Measurements from ENCODE around the gene ADAMTS15.

ADAMTS15 gene

DNA sequence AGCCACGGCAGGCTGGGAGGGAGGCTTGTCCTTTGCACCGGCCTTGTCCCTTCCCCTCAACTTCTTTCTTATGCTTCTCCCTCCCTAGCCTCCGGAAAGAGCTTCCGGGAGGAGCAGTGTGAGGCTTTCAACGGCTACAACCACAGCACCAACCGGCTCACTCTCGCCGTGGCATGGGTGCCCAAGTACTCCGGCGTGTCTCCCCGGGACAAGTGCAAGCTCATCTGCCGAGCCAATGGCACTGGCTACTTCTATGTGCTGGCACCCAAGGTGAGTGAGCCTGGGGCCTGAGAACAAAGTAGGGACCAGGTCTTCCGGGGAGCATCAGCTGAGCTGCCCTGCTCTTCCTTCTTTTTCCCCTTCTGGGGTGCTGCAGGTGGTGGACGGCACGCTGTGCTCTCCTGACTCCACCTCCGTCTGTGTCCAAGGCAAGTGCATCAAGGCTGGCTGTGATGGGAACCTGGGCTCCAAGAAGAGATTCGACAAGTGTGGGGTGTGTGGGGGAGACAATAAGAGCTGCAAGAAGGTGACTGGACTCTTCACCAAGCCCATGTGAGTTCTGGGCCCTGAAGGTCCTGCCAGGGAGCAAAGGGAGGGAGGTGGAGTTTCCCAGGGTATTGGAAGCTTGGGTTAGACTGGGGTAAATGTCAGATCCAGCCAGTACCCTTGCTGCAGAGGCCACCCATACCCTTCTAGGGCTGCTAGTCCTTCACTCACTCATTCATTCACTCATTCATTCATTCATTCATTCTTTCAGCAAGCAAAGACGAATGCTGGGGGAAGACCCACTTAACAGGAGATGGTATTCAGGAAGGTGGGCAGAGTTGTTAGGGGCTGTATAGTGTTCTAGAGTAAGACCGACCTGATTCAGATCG lies 22.6 kb downstream of the ADAMTS15 start:
- H3K36me3 ChIP-seq (ENCODE audit: control insufficient read depth in 2 of 2, insufficient read depth in 2 of 2, low read length in 2 of 2) = peaks cover 3 to 5% of the 10 kb centered on the region in 2 donors

DNA sequence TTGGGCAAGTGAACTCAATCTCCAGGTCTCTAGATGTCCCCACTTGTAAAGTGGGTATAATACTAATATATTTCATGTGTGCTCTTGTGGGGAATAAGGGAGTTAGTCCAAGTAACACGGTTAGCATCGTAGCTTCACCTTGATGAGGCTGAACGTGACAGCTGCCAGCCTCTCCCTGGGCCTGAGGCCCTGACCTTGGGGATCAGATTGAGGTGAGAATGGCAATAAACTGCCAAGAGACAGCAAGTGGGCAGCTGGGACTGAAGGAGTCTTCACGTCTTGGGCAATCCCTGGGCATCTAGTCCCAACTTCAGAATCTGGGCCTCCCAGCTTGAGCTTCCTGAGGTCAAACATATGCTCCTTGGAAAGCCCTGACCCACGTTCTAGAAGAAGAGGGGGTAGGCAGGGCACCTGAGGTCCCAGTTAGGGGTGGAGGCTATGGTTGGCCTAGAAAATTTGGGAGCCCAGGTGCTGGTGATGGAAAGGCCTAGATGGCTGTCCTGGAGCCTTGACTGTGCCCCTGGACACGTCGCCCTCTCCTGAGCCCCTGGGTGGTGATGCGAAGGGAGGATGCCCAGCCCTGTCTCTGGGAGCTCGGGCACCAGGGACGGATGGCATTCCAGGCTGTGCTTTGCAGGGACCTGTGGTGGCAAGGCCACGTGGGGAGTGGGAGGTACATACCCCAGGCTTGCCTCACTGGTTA lies 23.4 kb downstream of the ADAMTS15 start:
- no peak overlapping the region for H3K9ac ChIP-seq (ENCODE audit: low read depth in 1 of 2, low read length in 2 of 2)
- no peak overlapping the region for H3K4me3 ChIP-seq (ENCODE audit: low read length in 2 of 2)
- H3K9me3 ChIP-seq (ENCODE audit: control insufficient read depth in 2 of 2, low read length in 2 of 2) = no peaks in the 10 kb centered on the region
- no peaks in the 10 kb centered on the region for H3K27me3 ChIP-seq (ENCODE audit: control insufficient read depth in 2 of 2, insufficient read depth in 2 of 2, low read length in 2 of 2)
- H3K4me1 ChIP-seq (ENCODE audit: control insufficient read depth in 2 of 2, insufficient read depth in 2 of 2, low read length in 2 of 2) = no peaks in the 10 kb centered on the region
- H3K36me3 ChIP-seq (ENCODE audit: control insufficient read depth in 2 of 2, insufficient read depth in 2 of 2, low read length in 2 of 2) = peaks cover 3 to 5% of the 10 kb centered on the region in 2 donors
- H3K27ac ChIP-seq (ENCODE audit: low read depth in 2 of 2, low read length in 2 of 2) = no peak overlapping the region

More for the DNA sequence above, 22.6 kb downstream of the ADAMTS15 start:
- H3K4me3 ChIP-seq (ENCODE audit: low read length in 2 of 2) = no peak overlapping the region
- H3K27me3 ChIP-seq (ENCODE audit: control insufficient read depth in 2 of 2, insufficient read depth in 2 of 2, low read length in 2 of 2) = no peaks in the 10 kb centered on the region
- no peak overlapping the region for H3K27ac ChIP-seq (ENCODE audit: low read depth in 2 of 2, low read length in 2 of 2)
- no peaks in the 10 kb centered on the region for H3K9me3 ChIP-seq (ENCODE audit: control insufficient read depth in 2 of 2, low read length in 2 of 2)
- H3K4me1 ChIP-seq (ENCODE audit: control insufficient read depth in 2 of 2, insufficient read depth in 2 of 2, low read length in 2 of 2) = no peaks in the 10 kb centered on the region
- no peak overlapping the region for H3K9ac ChIP-seq (ENCODE audit: low read depth in 1 of 2, low read length in 2 of 2)

DNA sequence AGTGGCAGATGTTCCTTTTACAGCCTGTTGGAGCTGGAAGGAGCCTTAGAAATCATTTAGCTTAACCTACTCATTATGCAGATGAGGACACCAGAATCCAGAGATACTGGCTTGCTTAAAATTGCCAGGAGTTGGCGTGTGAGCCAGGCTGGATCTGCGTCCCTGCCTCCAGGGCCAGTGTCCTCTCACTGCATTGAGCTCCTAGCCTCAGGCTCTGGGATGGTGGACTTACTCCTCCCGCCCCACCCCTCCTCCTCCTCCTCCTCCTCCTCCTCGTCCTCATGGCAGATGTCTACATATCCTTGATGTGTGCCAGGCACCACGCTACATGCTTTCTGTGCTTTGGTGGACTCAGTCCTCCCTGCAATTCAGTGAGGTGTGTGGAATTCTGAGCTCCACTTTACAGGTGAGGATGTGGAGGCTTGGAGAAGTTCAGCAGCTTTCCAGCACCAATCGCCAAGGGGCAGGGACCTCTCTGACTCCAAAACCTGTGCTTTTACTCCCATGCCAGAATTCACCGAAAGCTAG lies 24.1 kb downstream of the ADAMTS15 start:
- no peak overlapping the region for H3K9ac ChIP-seq (ENCODE audit: low read depth in 1 of 2, low read length in 2 of 2)
- peaks cover 3 to 5% of the 10 kb centered on the region in 2 donors for H3K36me3 ChIP-seq (ENCODE audit: control insufficient read depth in 2 of 2, insufficient read depth in 2 of 2, low read length in 2 of 2)
- no peaks in the 10 kb centered on the region for H3K4me1 ChIP-seq (ENCODE audit: control insufficient read depth in 2 of 2, insufficient read depth in 2 of 2, low read length in 2 of 2)
- H3K27ac ChIP-seq (ENCODE audit: low read depth in 2 of 2, low read length in 2 of 2) = no peak overlapping the region
- no peaks in the 10 kb centered on the region for H3K9me3 ChIP-seq (ENCODE audit: control insufficient read depth in 2 of 2, low read length in 2 of 2)
- no peak overlapping the region for H3K4me3 ChIP-seq (ENCODE audit: low read length in 2 of 2)
- no peaks in the 10 kb centered on the region for H3K27me3 ChIP-seq (ENCODE audit: control insufficient read depth in 2 of 2, insufficient read depth in 2 of 2, low read length in 2 of 2)

DNA sequence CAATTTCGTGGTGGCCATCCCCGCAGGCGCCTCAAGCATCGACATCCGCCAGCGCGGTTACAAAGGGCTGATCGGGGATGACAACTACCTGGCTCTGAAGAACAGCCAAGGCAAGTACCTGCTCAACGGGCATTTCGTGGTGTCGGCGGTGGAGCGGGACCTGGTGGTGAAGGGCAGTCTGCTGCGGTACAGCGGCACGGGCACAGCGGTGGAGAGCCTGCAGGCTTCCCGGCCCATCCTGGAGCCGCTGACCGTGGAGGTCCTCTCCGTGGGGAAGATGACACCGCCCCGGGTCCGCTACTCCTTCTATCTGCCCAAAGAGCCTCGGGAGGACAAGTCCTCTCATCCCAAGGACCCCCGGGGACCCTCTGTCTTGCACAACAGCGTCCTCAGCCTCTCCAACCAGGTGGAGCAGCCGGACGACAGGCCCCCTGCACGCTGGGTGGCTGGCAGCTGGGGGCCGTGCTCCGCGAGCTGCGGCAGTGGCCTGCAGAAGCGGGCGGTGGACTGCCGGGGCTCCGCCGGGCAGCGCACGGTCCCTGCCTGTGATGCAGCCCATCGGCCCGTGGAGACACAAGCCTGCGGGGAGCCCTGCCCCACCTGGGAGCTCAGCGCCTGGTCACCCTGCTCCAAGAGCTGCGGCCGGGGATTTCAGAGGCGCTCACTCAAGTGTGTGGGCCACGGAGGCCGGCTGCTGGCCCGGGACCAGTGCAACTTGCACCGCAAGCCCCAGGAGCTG lies 24.8 kb downstream of the ADAMTS15 start:
- Histone ChIP-seq H3K9me3 (ENCODE audit: control insufficient read depth in 2 of 2, low read length in 2 of 2) (no peaks in the 10 kb centered on the region), H3K27ac (ENCODE audit: low read depth in 2 of 2, low read length in 2 of 2) (no peak overlapping the region), H3K36me3 (ENCODE audit: control insufficient read depth in 2 of 2, insufficient read depth in 2 of 2, low read length in 2 of 2) (peaks cover 3 to 5% of the 10 kb centered on the region in 2 donors), H3K9ac (ENCODE audit: low read depth in 1 of 2, low read length in 2 of 2) (no peak overlapping the region), H3K4me3 (ENCODE audit: low read length in 2 of 2) (no peak overlapping the region), H3K4me1 (ENCODE audit: control insufficient read depth in 2 of 2, insufficient read depth in 2 of 2, low read length in 2 of 2) (no peaks in the 10 kb centered on the region), H3K27me3 (ENCODE audit: control insufficient read depth in 2 of 2, insufficient read depth in 2 of 2, low read length in 2 of 2) (no peaks in the 10 kb centered on the region)

DNA sequence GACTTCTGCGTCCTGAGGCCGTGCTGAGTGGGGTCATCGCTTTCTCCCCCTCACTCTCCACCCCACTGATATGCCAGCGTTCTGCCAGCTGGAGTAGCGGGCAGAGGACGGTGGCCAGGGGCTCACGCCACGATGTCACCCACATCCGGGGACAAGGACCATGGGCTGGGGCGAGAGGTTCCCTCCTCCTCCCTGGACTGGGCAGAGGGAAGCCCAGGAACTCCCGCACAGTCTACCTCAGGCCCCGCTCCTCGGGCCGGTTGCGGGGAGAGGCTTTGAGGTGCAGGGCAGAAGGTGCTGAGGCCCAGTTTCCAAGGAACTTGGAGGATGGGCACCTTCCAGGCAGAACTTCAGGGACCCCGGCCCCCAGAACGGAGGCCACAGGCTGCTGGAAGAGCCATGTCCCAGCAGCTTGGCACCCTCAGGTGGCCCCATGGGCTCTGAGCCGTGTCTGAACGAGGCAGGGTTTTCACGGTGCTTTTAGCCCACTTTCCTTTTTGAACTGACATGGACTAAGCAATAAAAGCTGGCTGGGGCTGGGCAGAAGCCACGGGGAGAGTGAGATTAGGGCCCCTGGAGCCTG lies 25.4 kb downstream of the ADAMTS15 start:
- Histone ChIP-seq H3K36me3 (ENCODE audit: control insufficient read depth in 2 of 2, insufficient read depth in 2 of 2, low read length in 2 of 2) (peaks cover 3 to 5% of the 10 kb centered on the region in 2 donors), H3K27ac (ENCODE audit: low read depth in 2 of 2, low read length in 2 of 2) (no peak overlapping the region), H3K9me3 (ENCODE audit: control insufficient read depth in 2 of 2, low read length in 2 of 2) (no peaks in the 10 kb centered on the region), H3K9ac (ENCODE audit: low read depth in 1 of 2, low read length in 2 of 2) (no peak overlapping the region), H3K4me1 (ENCODE audit: control insufficient read depth in 2 of 2, insufficient read depth in 2 of 2, low read length in 2 of 2) (peaks cover 0 to 4% of the 10 kb centered on the region in 2 donors), H3K4me3 (ENCODE audit: low read length in 2 of 2) (no peak overlapping the region), H3K27me3 (ENCODE audit: control insufficient read depth in 2 of 2, insufficient read depth in 2 of 2, low read length in 2 of 2) (no peaks in the 10 kb centered on the region)

DNA sequence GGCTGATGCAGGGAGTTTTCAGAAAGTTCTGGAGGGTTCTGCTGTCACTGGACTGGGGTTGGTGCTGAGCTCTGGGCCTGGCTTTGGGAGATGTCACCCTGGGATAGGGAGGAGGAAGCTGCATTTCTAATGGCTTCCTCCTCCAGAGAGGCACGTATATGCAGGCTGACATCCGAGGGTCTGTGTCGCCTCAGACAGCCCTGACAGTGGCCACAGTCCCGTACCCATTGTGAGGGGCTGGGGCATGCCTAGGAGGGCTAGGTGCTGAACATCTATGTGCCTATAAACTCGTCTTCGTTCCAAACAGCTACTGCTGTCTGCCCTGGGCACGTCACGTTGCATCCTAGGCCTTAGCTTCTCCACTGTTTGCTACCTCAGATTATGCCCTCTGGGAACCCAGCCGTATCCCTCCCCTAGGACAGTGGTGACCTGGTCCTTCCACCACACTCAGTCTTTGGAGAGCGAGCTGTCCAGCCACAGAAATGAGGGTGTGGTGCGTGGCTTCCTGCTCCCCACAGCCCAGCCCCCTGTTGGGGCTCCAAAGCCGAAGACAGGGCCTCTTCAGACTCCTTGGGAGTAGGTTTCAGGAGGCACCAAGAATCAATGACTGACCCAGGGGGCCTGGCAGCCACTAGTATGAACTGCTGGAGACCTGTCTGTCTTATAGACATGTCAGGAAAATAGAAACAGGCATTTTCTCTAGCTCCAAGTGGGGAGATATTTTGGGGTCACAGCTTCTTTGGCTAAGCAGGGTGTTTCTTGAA lies 26.4 kb downstream of the ADAMTS15 start:
- H3K9ac ChIP-seq (ENCODE audit: low read depth in 1 of 2, low read length in 2 of 2) = no peak overlapping the region
- no peaks in the 10 kb centered on the region for H3K27me3 ChIP-seq (ENCODE audit: control insufficient read depth in 2 of 2, insufficient read depth in 2 of 2, low read length in 2 of 2)
- no peaks in the 10 kb centered on the region for H3K9me3 ChIP-seq (ENCODE audit: control insufficient read depth in 2 of 2, low read length in 2 of 2)
- peaks cover 3 to 5% of the 10 kb centered on the region in 2 donors for H3K36me3 ChIP-seq (ENCODE audit: control insufficient read depth in 2 of 2, insufficient read depth in 2 of 2, low read length in 2 of 2)
- no peak overlapping the region for H3K4me3 ChIP-seq (ENCODE audit: low read length in 2 of 2)
- H3K4me1 ChIP-seq (ENCODE audit: control insufficient read depth in 2 of 2, insufficient read depth in 2 of 2, low read length in 2 of 2) = peaks cover 0 to 4% of the 10 kb centered on the region in 2 donors
- no peak overlapping the region for H3K27ac ChIP-seq (ENCODE audit: low read depth in 2 of 2, low read length in 2 of 2)

DNA sequence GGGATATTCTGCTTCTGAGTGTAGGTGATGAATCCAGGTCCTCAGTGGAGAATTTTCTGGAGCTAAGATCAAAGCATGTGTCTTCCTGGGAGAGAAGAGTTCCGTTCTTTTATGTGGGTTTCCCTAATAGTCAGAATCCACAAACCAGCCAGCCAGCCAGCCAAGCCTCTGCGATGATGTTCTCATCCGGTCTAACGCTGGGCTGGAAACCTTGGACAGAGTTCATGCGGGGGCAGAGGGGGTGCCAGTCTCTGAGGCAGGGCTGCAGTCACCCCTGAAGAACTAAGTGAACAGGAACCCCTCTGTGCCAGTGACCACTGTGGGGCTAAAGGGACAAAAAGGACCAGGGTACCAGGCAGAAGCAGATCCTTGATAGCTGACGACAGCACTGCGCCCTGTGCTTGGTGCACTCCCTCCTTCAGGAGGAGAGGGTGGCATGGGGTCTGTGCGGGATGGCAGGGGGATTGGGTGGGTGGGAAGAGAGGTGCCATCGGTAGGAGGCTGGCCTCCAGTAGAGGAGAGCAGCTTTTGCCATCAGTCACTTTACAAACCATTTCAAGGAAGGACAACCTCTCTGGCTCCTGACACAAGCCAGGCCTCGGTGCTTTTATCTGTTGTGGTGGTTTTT lies 27.1 kb downstream of the ADAMTS15 start:
- Histone ChIP-seq H3K36me3 (ENCODE audit: control insufficient read depth in 2 of 2, insufficient read depth in 2 of 2, low read length in 2 of 2) (peaks cover 3 to 5% of the 10 kb centered on the region in 2 donors), H3K4me3 (ENCODE audit: low read length in 2 of 2) (no peak overlapping the region), H3K27me3 (ENCODE audit: control insufficient read depth in 2 of 2, insufficient read depth in 2 of 2, low read length in 2 of 2) (no peaks in the 10 kb centered on the region), H3K27ac (ENCODE audit: low read depth in 2 of 2, low read length in 2 of 2) (no peak overlapping the region), H3K4me1 (ENCODE audit: control insufficient read depth in 2 of 2, insufficient read depth in 2 of 2, low read length in 2 of 2) (peaks cover 0 to 4% of the 10 kb centered on the region in 2 donors), H3K9ac (ENCODE audit: low read depth in 1 of 2, low read length in 2 of 2) (no peak overlapping the region), H3K9me3 (ENCODE audit: control insufficient read depth in 2 of 2, low read length in 2 of 2) (no peaks in the 10 kb centered on the region)

DNA sequence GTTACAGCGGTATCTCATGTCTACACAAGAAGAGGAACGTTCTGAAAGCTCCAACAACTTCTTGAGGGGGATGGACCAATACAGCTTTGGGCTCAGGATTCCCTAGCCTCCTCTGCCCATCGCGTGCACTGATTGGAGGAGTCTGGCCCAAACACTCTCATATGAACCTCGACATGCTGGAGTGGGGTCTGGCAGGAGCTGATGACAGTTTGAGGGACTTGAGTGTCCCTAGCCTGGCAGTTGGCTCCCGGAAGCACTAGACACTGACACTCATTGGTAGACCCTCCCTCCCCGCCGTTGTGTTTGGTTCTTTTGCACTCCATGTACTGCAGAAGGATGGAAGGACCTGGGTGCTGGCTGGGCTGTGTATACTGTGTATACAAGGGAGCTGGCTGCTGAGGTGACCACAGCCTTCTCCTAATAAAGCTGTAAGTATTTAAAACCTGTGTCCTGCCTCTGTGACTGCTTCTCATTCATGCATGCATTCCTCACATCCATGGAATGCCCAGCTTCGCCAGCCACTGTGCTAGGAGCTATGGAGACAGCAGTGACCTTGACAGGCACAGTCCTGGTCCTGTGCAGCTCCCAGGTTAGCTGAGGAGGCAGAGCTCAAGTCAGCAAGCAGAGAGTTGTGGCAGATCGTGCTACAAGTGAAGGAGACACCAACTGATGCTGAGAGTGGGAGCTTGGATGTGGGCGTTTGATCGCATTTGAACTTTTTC lies 27.9 kb downstream of the ADAMTS15 start:
- peaks cover 0 to 4% of the 10 kb centered on the region in 2 donors for H3K4me1 ChIP-seq (ENCODE audit: control insufficient read depth in 2 of 2, insufficient read depth in 2 of 2, low read length in 2 of 2)
- no peaks in the 10 kb centered on the region for H3K9me3 ChIP-seq (ENCODE audit: control insufficient read depth in 2 of 2, low read length in 2 of 2)
- no peak overlapping the region for H3K27ac ChIP-seq (ENCODE audit: low read depth in 2 of 2, low read length in 2 of 2)
- no peaks in the 10 kb centered on the region for H3K27me3 ChIP-seq (ENCODE audit: control insufficient read depth in 2 of 2, insufficient read depth in 2 of 2, low read length in 2 of 2)
- no peak overlapping the region for H3K4me3 ChIP-seq (ENCODE audit: low read length in 2 of 2)
- H3K9ac ChIP-seq (ENCODE audit: low read depth in 1 of 2, low read length in 2 of 2) = no peak overlapping the region
- H3K36me3 ChIP-seq (ENCODE audit: control insufficient read depth in 2 of 2, insufficient read depth in 2 of 2, low read length in 2 of 2) = no peaks in the 10 kb centered on the region
